ENCODE data around the gene NAALADL1. TPM values are rescaled to one million over a fixed set of nuclear protein-coding genes. Genes with fewer than 3 reads are reported as not detected.

Gene NAALADL1
- total RNA-seq, 1 experiment from 2014 or later: not detected

- no peak for DNase-seq (ENCODE audit: low spot score)
- H3K27me3 ChIP-seq (replicated peaks; ENCODE audit: insufficient read depth, low read depth, low read length, poor library complexity): no peaks in the 10 kb centered on the region
- H3K4me3 ChIP-seq (ENCODE audit: low read depth, low read length, poor library complexity, severe bottlenecking): no peak overlapping the region
- intact Hi-C loops (cut with micrococcal nuclease; ENCODE audit: unreplicated experiment): no loop called here
- no peaks in the 10 kb centered on the region for H3K9me3 ChIP-seq (ENCODE audit: low read depth, low read length, poor library complexity, severe bottlenecking)
- ChIA-PET POLR2A (ENCODE audit: low non-redundant PET) (no interaction called here), CTCF (no interaction called here)
- H3K4me1 ChIP-seq (ENCODE audit: insufficient read depth, low read length, poor library complexity, severe bottlenecking): no peaks in the 10 kb centered on the region
- TF ChIP-seq CTCF (conservative IDR thresholded peaks at IDR 0.05; ENCODE audit: low read depth, low read length): no peak
- no peak for TF ChIP-seq EZH2 (IDR thresholded peaks at IDR 0.05; ENCODE audit: borderline replicate concordance, low read depth, low read length, poor library complexity, severe bottlenecking)
- no peak overlapping the region for H3K27ac ChIP-seq (ENCODE audit: low read depth, low read length, poor library complexity, severe bottlenecking)
- no TSS peak for BruUV-seq (replicated peaks)
- peaks cover 16% of the 10 kb centered on the region for H3K36me3 ChIP-seq (ENCODE audit: insufficient read depth, low read length, poor library complexity, severe bottlenecking)
These were observed 36.8 kb downstream of the NAALADL1 start for GRCh38 chr11:65021509-65021908.

GRCh38 chr11:65021003-65021402 is 37.4 kb downstream of the NAALADL1 start:
- BruUV-seq (replicated peaks): no TSS peak
- TF ChIP-seq EZH2 (IDR thresholded peaks at IDR 0.05; ENCODE audit: borderline replicate concordance, low read depth, low read length, poor library complexity, severe bottlenecking) (no peak), CTCF (conservative IDR thresholded peaks at IDR 0.05; ENCODE audit: low read depth, low read length) (no peak)
- CTCF ChIA-PET: no interaction called here

GRCh38 chr11:65019824-65020223 is 38.5 kb downstream of the NAALADL1 start:
- intact Hi-C loops (cut with micrococcal nuclease; ENCODE audit: unreplicated experiment): no loop called here
- H3K4me3 ChIP-seq (ENCODE audit: low read depth, low read length, poor library complexity, severe bottlenecking): no peak overlapping the region
- POLR2A ChIA-PET (ENCODE audit: low non-redundant PET): no interaction called here
- H3K27me3 ChIP-seq (replicated peaks; ENCODE audit: insufficient read depth, low read depth, low read length, poor library complexity): no peaks in the 10 kb centered on the region
- TF ChIP-seq CTCF (conservative IDR thresholded peaks at IDR 0.05; ENCODE audit: low read depth, low read length) (no peak), EZH2 (IDR thresholded peaks at IDR 0.05; ENCODE audit: borderline replicate concordance, low read depth, low read length, poor library complexity, severe bottlenecking) (no peak)
- no peaks in the 10 kb centered on the region for H3K4me1 ChIP-seq (ENCODE audit: insufficient read depth, low read length, poor library complexity, severe bottlenecking)
- no peak for DNase-seq (ENCODE audit: low spot score)
- H3K9me3 ChIP-seq (ENCODE audit: low read depth, low read length, poor library complexity, severe bottlenecking): no peaks in the 10 kb centered on the region
- H3K27ac ChIP-seq (ENCODE audit: low read depth, low read length, poor library complexity, severe bottlenecking): no peak overlapping the region
- peaks cover 16% of the 10 kb centered on the region for H3K36me3 ChIP-seq (ENCODE audit: insufficient read depth, low read length, poor library complexity, severe bottlenecking)
- CTCF ChIA-PET: no interaction called here
- BruUV-seq (replicated peaks): no TSS peak

More at GRCh38 chr11:65021003-65021402, 37.4 kb downstream of the NAALADL1 start:
- no peaks in the 10 kb centered on the region for H3K27me3 ChIP-seq (replicated peaks; ENCODE audit: insufficient read depth, low read depth, low read length, poor library complexity)
- H3K4me1 ChIP-seq (ENCODE audit: insufficient read depth, low read length, poor library complexity, severe bottlenecking): no peaks in the 10 kb centered on the region
- H3K27ac ChIP-seq (ENCODE audit: low read depth, low read length, poor library complexity, severe bottlenecking): no peak overlapping the region
- DNase-seq (ENCODE audit: low spot score): no peak
- no peaks in the 10 kb centered on the region for H3K9me3 ChIP-seq (ENCODE audit: low read depth, low read length, poor library complexity, severe bottlenecking)
- H3K36me3 ChIP-seq (ENCODE audit: insufficient read depth, low read length, poor library complexity, severe bottlenecking): peaks cover 16% of the 10 kb centered on the region
- H3K4me3 ChIP-seq (ENCODE audit: low read depth, low read length, poor library complexity, severe bottlenecking): no peak overlapping the region
- POLR2A ChIA-PET (ENCODE audit: low non-redundant PET): no interaction called here
- intact Hi-C loops (cut with micrococcal nuclease; ENCODE audit: unreplicated experiment): no loop called here
